GM18499 (cell line): ENCODE measurements around the gene KIAA2012.

Experiments
- ATAC-seq: cut with Tn5 transposase; IDR thresholded peaks from one replicate; pipeline ENCODE4 v1.9.1; 2021; ENCODE audit warnings: moderate number of reproducible peaks; ENCODE audit not compliant: insufficient read depth, unreplicated experiment

KIAA2012 gene

DNA sequence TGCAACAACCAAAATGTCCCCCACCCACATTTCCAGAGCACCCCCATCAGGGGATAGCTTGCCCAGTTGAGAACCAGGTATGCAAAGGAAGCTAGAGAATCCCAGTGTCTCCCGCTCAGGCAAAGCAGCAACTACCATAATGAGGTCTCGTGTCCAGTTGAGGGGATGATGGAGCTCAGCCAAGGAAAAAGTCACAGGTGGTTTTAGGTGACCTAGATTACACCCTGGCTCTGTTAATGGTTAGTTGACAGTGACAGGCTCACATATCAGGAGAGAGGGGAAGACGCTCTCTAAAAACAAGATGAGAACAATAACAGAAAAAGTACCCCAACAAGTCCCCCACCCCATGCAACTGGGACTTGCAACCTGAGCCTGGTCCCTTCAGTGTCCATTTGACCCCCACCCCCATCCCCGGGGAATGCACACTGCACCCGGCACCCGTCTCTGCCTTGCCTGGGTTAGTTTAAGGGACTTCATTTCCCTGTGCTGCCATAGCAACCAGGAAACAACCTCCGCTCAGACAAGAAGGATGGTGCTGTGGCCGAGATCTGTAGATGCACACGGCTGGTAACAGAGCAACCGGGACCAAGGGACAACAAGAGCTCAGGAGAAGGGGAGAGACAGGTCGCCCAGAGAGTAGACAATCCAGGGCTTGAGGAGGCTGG is at the start of gene KIAA2012:
Gene KIAA2012 (plus strand): TSS at position 519 of the 665 bp plus-strand sequence. CDS start 373 bp downstream, outside the sequence.
- ATAC-seq, result no peak

DNA sequence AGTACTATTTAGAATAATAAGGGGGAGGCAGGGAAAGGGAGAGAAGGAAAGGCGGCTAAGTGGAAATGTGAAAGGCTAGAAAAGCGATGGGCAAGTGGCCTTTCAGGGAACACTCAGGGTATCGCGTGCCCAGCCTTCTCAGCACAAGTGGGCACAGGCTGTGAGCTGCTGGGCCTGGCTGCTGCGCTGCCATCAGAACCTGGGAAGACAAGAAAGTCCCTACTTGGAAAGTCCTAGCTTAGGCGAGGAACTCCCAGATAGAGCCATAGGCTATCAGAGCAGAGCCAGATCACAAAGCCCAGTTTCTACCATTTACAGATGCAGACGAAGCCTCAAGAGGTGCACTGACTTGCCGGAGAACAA is 49.2 kb upstream of the KIAA2012 start:
- ATAC-seq, result no peak

GRCh38 chr2:202024871-202025270 is 48.2 kb upstream of the KIAA2012 start:
- no peak for ATAC-seq

- no peak for ATAC-seq
These were observed 47.2 kb upstream of the KIAA2012 start for GRCh38 chr2:202025816-202026215.

DNA sequence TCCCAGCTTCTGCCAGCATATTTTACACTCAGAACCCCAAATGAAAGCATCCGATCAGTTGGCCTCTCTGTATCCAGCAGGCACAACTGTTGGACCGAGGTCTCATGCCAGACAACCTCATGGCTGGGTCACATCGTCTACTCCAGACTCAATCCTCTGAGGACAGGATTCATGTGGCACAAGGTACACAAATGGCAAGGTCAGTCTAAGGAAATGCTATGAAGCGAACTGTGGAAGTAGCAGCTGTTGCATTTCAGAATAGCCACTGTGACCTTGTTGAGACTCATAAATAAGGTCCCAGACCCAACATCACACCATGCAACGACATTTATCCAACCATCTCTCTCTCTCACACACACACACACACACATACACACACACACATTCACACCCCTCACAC is 46.5 kb upstream of the KIAA2012 start:
- no peak for ATAC-seq

DNA sequence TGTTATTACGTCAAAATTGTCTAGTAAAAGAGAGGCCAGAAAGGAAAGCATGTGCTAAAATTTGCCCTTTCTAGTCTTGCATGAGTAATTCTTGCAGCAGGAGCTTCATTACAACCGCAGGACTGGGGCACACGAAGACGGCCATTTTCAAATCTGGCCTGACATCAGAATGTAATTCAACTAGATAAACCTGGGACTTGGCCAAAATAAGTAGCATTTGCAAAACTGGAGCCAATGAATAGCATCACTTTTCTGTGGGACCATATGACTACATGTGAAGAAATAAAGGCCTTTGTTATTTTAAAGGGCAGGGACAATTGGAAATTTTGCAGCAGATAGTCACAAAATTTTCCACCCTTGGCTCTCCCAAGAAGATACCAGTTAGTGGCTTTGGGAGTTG is 42.4 kb upstream of the KIAA2012 start:
- no peak for ATAC-seq

- no peak for ATAC-seq
These were observed 41.7 kb upstream of the KIAA2012 start for GRCh38 chr2:202031246-202031951.

DNA sequence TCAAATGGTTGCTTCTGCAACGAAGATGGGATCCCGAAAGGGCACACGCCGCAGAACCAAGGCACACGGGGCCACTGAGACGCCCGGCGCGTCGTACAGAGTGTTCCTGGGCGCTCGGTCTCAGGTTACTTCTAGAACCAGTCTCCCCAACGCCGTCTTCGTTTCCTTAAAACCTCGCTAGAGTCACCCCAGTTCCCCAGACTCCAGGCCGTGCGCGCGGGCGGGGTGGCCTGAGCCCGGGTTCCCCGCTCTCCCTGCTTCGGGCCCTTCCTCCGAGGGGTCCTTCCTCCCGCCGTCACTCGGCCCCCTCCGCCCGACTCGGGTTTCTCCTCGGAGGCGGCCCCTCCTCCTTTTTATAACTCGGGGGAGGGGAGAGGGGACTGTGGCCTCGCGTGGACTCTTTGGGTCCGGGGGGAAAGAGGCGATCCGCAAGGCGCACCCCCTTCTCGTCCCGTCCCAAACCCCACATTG is 40.2 kb upstream of the KIAA2012 start:
- no peak for ATAC-seq

DNA sequence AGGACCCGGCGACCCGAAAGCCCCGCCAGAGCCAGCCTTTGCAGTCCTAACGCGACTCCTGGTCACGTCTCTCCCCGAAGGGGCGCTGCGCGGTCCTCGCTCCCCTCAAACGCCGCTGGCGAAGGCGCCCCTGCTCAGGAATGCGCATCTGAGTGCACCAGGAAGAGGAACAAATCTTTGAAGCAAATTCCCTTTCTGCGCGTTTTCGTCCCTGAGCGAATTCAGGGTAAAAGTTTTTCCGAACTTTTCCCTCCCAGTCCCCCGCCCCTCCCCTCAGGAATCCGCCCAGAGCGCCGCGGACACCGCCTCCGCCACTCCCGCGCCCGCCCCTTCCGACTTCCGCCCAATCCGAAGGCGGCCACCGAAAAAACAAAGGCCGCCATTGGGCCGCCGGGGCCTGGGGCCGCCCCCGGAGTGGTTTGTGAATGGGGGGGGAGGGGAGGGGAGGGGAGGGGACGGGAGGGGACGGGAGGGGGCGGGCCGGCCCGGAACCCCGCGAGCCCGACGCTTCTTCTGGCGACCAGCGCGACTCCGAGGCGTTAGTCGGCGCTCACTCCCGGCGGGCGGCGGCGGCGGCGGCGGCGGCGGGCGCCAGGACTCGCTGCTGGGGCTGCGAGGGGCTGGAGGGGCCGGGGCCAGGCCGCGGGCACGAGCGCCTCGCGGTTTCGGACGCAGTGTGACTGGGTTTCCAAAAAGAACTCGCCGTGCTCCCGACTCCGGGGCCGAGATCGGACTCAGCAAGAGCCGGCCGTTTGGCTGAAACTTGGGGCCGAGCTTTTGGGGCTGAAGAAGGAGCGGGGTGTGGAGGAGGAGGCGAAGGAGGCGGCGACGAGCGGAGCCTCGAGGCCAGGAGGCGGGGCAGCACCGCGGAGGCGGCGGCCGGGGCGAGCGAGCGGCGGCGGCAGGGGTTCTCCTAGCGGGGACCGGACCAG is 39.5 kb upstream of the KIAA2012 start, which contains the start of gene FZD7:
Gene FZD7 (plus strand): TSS at position 539 of the 932 bp plus-strand sequence. CDS start 793 bp downstream, outside the sequence.
- peak; percentile 47 for ATAC-seq

GRCh38 chr2:202034249-202035088 is 38.6 kb upstream of the KIAA2012 start:
- no peak for ATAC-seq

GRCh38 chr2:202035089-202035940 is 37.7 kb upstream of the KIAA2012 start:
- ATAC-seq, result no peak

DNA sequence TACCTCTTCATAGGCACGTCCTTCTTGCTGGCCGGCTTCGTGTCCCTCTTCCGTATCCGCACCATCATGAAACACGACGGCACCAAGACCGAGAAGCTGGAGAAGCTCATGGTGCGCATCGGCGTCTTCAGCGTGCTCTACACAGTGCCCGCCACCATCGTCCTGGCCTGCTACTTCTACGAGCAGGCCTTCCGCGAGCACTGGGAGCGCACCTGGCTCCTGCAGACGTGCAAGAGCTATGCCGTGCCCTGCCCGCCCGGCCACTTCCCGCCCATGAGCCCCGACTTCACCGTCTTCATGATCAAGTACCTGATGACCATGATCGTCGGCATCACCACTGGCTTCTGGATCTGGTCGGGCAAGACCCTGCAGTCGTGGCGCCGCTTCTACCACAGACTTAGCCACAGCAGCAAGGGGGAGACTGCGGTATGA is 37.1 kb upstream of the KIAA2012 start:
- no peak for ATAC-seq

- ATAC-seq, result no peak
These were observed 36.4 kb upstream of the KIAA2012 start for GRCh38 chr2:202036601-202037037.

DNA sequence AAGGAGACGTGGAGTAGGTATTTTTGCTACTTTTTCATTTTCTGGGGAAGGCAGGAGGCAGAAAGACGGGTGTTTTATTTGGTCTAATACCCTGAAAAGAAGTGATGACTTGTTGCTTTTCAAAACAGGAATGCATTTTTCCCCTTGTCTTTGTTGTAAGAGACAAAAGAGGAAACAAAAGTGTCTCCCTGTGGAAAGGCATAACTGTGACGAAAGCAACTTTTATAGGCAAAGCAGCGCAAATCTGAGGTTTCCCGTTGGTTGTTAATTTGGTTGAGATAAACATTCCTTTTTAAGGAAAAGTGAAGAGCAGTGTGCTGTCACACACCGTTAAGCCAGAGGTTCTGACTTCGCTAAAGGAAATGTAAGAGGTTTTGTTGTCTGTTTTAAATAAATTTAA is 36.0 kb upstream of the KIAA2012 start:
- ATAC-seq, result no peak

GRCh38 chr2:202038471-202039277 is 34.4 kb upstream of the KIAA2012 start:
- no peak for ATAC-seq

GRCh38 chr2:202039278-202040078 is 33.6 kb upstream of the KIAA2012 start:
- no peak for ATAC-seq
